GM23338 (cell line): ENCODE measurements around the gene INPP4B. TPM values are rescaled to one million over a fixed set of nuclear protein-coding genes. Genes with fewer than 3 reads are reported as not detected.

Experiments
- ATAC-seq: fragments of 200-7000 bp; cut with Tn5 transposase; 3 replicates; pipeline ENCODE4 v1.9.1; 2020
- DNase-seq: peaks from one replicate; pipeline ENCODE4 v3.0.0-alpha.2; 2015; ENCODE audit warnings: low spot score
- H2AFZ ChIP-seq: fragments of 200-600 bp; sonication (generic); 2 replicates; pipeline ENCODE4 v1.8.0; 2016; ENCODE audit warnings: antibody characterized with exemption, mild to moderate bottlenecking, moderate library complexity
- H3F3A ChIP-seq: fragments of 200-600 bp; sonication (generic); replicated peaks from 2 replicates; pipeline ENCODE4 v1.8.0; 2017; ENCODE audit warnings: antibody characterized with exemption, mixed run types, low read depth
- H3K27ac ChIP-seq: fragments of 200-600 bp; sonication (generic); 2 replicates; pipeline ENCODE4 v1.6.1; 2016; ENCODE audit warnings: low read depth
- H3K27me3 ChIP-seq: fragments of 200-600 bp; sonication (generic); 2 replicates; pipeline ENCODE4 v1.8.0; 2016; ENCODE audit warnings: mild to moderate bottlenecking, mixed run types, moderate library complexity; ENCODE audit not compliant: insufficient read depth
- H3K36me3 ChIP-seq: fragments of 200-600 bp; sonication (generic); 2 replicates; pipeline ENCODE4 v1.8.0; 2016; ENCODE audit warnings: mild to moderate bottlenecking; ENCODE audit not compliant: insufficient read depth
- H3K4me1 ChIP-seq: fragments of 200-600 bp; sonication (generic); 2 replicates; pipeline ENCODE4 v1.8.0; 2016; ENCODE audit warnings: mild to moderate bottlenecking, moderate library complexity; ENCODE audit not compliant: insufficient read depth
- H3K4me2 ChIP-seq: fragments of 200-600 bp; sonication (generic); 2 replicates; pipeline ENCODE4 v1.7.1; 2017; ENCODE audit warnings: mixed run types
- H3K4me3 ChIP-seq: fragments of 200-600 bp; sonication (generic); 2 replicates; pipeline ENCODE4 v1.6.1; 2016; ENCODE audit warnings: mixed run types
- H3K79me2 ChIP-seq: fragments of 200-600 bp; sonication (generic); replicated peaks from 2 replicates; pipeline ENCODE4 v1.8.0; 2017; ENCODE audit warnings: mild to moderate bottlenecking; ENCODE audit not compliant: insufficient read depth
- H3K9me2 ChIP-seq: fragments of 200-600 bp; sonication (generic); 2 replicates; pipeline ENCODE4 v1.8.0; 2017; ENCODE audit not compliant: insufficient read depth
- H4K20me1 ChIP-seq: fragments of 200-600 bp; sonication (generic); replicated peaks from 2 replicates; pipeline ENCODE4 v1.8.0; 2017; ENCODE audit warnings: mild to moderate bottlenecking; ENCODE audit not compliant: insufficient read depth
- H3K27ac Mint-ChIP-seq: 2 replicates; pipeline ENCODE4 v1.8.0; 2020; ENCODE audit warnings: inconsistent platforms, mild to moderate bottlenecking, moderate library complexity, mixed read lengths
- H3K27me3 Mint-ChIP-seq: 3 replicates; pipeline ENCODE4 v1.8.0; 2022; ENCODE audit warnings: low read depth, mild to moderate bottlenecking, moderate library complexity, mixed read lengths, inconsistent platforms; ENCODE audit not compliant: insufficient read depth, poor library complexity
- H3K36me3 Mint-ChIP-seq: 3 replicates; pipeline ENCODE4 v1.8.0; 2021; ENCODE audit warnings: low read depth, mild to moderate bottlenecking, inconsistent platforms, moderate library complexity, mixed read lengths
- H3K4me1 Mint-ChIP-seq: 3 replicates; pipeline ENCODE4 v1.8.0; 2020; ENCODE audit warnings: mild to moderate bottlenecking, inconsistent platforms, mixed read lengths
- H3K4me3 Mint-ChIP-seq: 3 replicates; pipeline ENCODE4 v1.8.0; 2021; ENCODE audit warnings: moderate library complexity, mild to moderate bottlenecking, inconsistent platforms, mixed read lengths
- H3K9me3 Mint-ChIP-seq: 3 replicates; pipeline ENCODE4 v1.8.0; 2020; ENCODE audit warnings: moderate library complexity, mild to moderate bottlenecking, inconsistent platforms, mixed read lengths
- CREB1 ChIP-seq: fragments of 250-450 bp; sonication (Bioruptor Pico); IDR thresholded peaks from 2 replicates; pipeline ENCODE4 v1.5.0; 2020; ENCODE audit warnings: low read depth, mild to moderate bottlenecking, moderate library complexity
- EZH2 ChIP-seq: fragments of 200-600 bp; sonication (generic); IDR thresholded peaks from one replicate; pipeline ENCODE4 v1.8.0; 2017; ENCODE audit warnings: antibody characterized with exemption, mild to moderate bottlenecking, low read depth; ENCODE audit not compliant: unreplicated experiment
- EZH2phosphoT487 ChIP-seq: fragments of 200-600 bp; sonication (generic); IDR thresholded peaks from one replicate; pipeline ENCODE4 v1.8.1; 2018; ENCODE audit warnings: antibody characterized with exemption; ENCODE audit not compliant: unreplicated experiment
- JUNB ChIP-seq: IDR thresholded peaks from one replicate; pipeline ENCODE4 v1.6.1; 2016; ENCODE audit warnings: antibody characterized with exemption; ENCODE audit not compliant: unreplicated experiment
- NANOG ChIP-seq: IDR thresholded peaks from 2 replicates; pipeline ENCODE4 v1.6.1; 2016; ENCODE audit warnings: antibody characterized with exemption, borderline replicate concordance
- POLR2AphosphoS5 ChIP-seq: IDR thresholded peaks from 2 replicates; pipeline ENCODE4 v1.6.1; 2016; ENCODE audit warnings: antibody characterized with exemption, low read depth
- STAT1 ChIP-seq: IDR thresholded peaks from one replicate; pipeline ENCODE4 v1.6.1; 2016; ENCODE audit warnings: antibody characterized with exemption; ENCODE audit not compliant: unreplicated experiment
- ZNF114 ChIP-seq: fragments of 250-450 bp; sonication (Bioruptor Pico); IDR thresholded peaks from 2 replicates; pipeline ENCODE4 v1.5.0; 2020; ENCODE audit warnings: mild to moderate bottlenecking, moderate library complexity
- ZNF331 ChIP-seq: fragments of 250-450 bp; sonication (Bioruptor Pico); IDR thresholded peaks from 2 replicates; pipeline ENCODE4 v1.5.0; 2020; ENCODE audit warnings: low read depth, mild to moderate bottlenecking, moderate library complexity
- polyA plus RNA-seq: library from polyadenylated mRNA; unstranded; fragments of >200 nt; fragmentation: Nextera tagmentation; extraction: Ambion mirVana; gene quantifications from 2 replicates; pipeline ENCODE4 v1.2.1, GENCODE V29; 2016
- total RNA-seq: library from RNA; depleted of rRNA; stranded (reverse); fragments of >200 nt; shearing (Covaris generic); gene quantifications from 2 replicates; pipeline ENCODE4 v1.2.3, GENCODE V29; 2014
- TF ChIP-seq, protein P1 (sequence below): IDR thresholded peaks from 2 replicates; pipeline ENCODE4 v1.6.1; 2016; ENCODE audit warnings: antibody characterized with exemption
- TF ChIP-seq, protein P2 (sequence below): fragments of 250-450 bp; sonication (Bioruptor Pico); IDR thresholded peaks from 2 replicates; pipeline ENCODE4 v1.5.0; 2020; ENCODE audit warnings: mild to moderate bottlenecking, moderate library complexity
- TF ChIP-seq, protein P3 (sequence below), 2 experiments: fragments of 200-600 bp in 1 of 2; sonication (generic) in 1 of 2; conservative IDR thresholded peaks; 2 replicates each; pipeline versions ENCODE4 v1.5.1 to v1.6.1; 2016 to 2017; ENCODE audit warnings: antibody characterized with exemption in 2 of 2, low read depth in 2 of 2, mild to moderate bottlenecking in 2 of 2, moderate library complexity in 1 of 2
- TF ChIP-seq, protein P4 (sequence below): IDR thresholded peaks from one replicate; pipeline ENCODE4 v1.6.1; 2018; ENCODE audit warnings: antibody characterized with exemption; ENCODE audit not compliant: unreplicated experiment

Gene INPP4B
- total and polyA plus RNA-seq, 2 experiments from 2014 or later = 0.11 to 0.14 TPM

DNA sequence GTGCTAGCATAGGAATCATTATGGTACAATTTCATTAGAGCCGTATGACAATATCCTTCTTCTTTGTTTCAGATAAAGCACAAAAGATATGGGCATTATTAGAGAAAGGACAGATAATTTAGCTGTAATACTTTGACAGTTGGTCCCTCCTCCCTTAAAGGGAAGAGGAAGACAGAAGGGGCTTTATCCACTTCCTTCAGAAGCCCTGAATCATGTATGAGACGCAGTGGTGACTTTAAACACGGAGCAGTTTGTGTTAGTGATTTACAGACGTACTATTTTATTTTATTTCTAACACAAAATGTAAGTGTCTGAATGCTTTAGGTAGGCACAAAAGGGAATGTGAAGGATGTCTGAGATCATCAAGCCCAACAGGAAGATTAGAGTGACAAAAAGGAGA lies 742.1 kb downstream of the INPP4B start:
- no peak overlapping the region for H3K27ac Mint-ChIP-seq
- no peak overlapping the region for H3K4me2 ChIP-seq
- no peak for TF ChIP-seq STAT1
- TF ChIP-seq, protein P1, sequence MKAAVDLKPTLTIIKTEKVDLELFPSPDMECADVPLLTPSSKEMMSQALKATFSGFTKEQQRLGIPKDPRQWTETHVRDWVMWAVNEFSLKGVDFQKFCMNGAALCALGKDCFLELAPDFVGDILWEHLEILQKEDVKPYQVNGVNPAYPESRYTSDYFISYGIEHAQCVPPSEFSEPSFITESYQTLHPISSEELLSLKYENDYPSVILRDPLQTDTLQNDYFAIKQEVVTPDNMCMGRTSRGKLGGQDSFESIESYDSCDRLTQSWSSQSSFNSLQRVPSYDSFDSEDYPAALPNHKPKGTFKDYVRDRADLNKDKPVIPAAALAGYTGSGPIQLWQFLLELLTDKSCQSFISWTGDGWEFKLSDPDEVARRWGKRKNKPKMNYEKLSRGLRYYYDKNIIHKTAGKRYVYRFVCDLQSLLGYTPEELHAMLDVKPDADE = no peak
- TF ChIP-seq, protein P2, sequence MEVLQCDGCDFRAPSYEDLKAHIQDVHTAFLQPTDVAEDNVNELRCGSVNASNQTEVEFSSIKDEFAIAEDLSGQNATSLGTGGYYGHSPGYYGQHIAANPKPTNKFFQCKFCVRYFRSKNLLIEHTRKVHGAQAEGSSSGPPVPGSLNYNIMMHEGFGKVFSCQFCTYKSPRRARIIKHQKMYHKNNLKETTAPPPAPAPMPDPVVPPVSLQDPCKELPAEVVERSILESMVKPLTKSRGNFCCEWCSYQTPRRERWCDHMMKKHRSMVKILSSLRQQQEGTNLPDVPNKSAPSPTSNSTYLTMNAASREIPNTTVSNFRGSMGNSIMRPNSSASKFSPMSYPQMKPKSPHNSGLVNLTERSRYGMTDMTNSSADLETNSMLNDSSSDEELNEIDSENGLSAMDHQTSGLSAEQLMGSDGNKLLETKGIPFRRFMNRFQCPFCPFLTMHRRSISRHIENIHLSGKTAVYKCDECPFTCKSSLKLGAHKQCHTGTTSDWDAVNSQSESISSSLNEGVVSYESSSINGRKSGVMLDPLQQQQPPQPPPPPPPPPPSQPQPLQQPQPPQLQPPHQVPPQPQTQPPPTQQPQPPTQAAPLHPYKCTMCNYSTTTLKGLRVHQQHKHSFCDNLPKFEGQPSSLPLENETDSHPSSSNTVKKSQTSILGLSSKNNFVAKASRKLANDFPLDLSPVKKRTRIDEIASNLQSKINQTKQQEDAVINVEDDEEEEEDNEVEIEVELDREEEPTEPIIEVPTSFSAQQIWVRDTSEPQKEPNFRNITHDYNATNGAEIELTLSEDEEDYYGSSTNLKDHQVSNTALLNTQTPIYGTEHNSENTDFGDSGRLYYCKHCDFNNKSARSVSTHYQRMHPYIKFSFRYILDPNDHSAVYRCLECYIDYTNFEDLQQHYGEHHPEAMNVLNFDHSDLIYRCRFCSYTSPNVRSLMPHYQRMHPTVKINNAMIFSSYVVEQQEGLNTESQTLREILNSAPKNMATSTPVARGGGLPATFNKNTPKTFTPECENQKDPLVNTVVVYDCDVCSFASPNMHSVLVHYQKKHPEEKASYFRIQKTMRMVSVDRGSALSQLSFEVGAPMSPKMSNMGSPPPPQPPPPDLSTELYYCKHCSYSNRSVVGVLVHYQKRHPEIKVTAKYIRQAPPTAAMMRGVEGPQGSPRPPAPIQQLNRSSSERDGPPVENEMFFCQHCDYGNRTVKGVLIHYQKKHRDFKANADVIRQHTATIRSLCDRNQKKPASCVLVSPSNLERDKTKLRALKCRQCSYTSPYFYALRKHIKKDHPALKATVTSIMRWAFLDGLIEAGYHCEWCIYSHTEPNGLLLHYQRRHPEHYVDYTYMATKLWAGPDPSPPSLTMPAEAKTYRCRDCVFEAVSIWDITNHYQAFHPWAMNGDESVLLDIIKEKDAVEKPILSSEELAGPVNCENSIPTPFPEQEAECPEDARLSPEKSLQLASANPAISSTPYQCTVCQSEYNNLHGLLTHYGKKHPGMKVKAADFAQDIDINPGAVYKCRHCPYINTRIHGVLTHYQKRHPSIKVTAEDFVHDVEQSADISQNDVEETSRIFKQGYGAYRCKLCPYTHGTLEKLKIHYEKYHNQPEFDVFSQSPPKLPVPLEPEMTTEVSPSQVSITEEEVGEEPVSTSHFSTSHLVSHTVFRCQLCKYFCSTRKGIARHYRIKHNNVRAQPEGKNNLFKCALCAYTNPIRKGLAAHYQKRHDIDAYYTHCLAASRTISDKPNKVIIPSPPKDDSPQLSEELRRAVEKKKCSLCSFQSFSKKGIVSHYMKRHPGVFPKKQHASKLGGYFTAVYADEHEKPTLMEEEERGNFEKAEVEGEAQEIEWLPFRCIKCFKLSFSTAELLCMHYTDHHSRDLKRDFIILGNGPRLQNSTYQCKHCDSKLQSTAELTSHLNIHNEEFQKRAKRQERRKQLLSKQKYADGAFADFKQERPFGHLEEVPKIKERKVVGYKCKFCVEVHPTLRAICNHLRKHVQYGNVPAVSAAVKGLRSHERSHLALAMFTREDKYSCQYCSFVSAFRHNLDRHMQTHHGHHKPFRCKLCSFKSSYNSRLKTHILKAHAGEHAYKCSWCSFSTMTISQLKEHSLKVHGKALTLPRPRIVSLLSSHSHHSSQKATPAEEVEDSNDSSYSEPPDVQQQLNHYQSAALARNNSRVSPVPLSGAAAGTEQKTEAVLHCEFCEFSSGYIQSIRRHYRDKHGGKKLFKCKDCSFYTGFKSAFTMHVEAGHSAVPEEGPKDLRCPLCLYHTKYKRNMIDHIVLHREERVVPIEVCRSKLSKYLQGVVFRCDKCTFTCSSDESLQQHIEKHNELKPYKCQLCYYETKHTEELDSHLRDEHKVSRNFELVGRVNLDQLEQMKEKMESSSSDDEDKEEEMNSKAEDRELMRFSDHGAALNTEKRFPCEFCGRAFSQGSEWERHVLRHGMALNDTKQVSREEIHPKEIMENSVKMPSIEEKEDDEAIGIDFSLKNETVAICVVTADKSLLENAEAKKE (CRISPR knock-in tag) = no peak
- no peak for TF ChIP-seq EZH2phosphoT487
- TF ChIP-seq EZH2 = no peak
- no peak for TF ChIP-seq JUNB
- no peak for TF ChIP-seq NANOG
- TF ChIP-seq, protein P3, sequence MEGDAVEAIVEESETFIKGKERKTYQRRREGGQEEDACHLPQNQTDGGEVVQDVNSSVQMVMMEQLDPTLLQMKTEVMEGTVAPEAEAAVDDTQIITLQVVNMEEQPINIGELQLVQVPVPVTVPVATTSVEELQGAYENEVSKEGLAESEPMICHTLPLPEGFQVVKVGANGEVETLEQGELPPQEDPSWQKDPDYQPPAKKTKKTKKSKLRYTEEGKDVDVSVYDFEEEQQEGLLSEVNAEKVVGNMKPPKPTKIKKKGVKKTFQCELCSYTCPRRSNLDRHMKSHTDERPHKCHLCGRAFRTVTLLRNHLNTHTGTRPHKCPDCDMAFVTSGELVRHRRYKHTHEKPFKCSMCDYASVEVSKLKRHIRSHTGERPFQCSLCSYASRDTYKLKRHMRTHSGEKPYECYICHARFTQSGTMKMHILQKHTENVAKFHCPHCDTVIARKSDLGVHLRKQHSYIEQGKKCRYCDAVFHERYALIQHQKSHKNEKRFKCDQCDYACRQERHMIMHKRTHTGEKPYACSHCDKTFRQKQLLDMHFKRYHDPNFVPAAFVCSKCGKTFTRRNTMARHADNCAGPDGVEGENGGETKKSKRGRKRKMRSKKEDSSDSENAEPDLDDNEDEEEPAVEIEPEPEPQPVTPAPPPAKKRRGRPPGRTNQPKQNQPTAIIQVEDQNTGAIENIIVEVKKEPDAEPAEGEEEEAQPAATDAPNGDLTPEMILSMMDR (conservative IDR thresholded peaks at IDR 0.05; ENCODE audit: low read depth in 2 of 2) = no peak
- TF ChIP-seq, protein P4, sequence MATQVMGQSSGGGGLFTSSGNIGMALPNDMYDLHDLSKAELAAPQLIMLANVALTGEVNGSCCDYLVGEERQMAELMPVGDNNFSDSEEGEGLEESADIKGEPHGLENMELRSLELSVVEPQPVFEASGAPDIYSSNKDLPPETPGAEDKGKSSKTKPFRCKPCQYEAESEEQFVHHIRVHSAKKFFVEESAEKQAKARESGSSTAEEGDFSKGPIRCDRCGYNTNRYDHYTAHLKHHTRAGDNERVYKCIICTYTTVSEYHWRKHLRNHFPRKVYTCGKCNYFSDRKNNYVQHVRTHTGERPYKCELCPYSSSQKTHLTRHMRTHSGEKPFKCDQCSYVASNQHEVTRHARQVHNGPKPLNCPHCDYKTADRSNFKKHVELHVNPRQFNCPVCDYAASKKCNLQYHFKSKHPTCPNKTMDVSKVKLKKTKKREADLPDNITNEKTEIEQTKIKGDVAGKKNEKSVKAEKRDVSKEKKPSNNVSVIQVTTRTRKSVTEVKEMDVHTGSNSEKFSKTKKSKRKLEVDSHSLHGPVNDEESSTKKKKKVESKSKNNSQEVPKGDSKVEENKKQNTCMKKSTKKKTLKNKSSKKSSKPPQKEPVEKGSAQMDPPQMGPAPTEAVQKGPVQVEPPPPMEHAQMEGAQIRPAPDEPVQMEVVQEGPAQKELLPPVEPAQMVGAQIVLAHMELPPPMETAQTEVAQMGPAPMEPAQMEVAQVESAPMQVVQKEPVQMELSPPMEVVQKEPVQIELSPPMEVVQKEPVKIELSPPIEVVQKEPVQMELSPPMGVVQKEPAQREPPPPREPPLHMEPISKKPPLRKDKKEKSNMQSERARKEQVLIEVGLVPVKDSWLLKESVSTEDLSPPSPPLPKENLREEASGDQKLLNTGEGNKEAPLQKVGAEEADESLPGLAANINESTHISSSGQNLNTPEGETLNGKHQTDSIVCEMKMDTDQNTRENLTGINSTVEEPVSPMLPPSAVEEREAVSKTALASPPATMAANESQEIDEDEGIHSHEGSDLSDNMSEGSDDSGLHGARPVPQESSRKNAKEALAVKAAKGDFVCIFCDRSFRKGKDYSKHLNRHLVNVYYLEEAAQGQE = no peak
- no peak for TF ChIP-seq POLR2AphosphoS5
- TF ChIP-seq ZNF114 (CRISPR knock-in tag) = no peak
- TF ChIP-seq ZNF331 (CRISPR knock-in tag) = no peak
- no peak for TF ChIP-seq CREB1 (CRISPR knock-in tag)

More for the DNA sequence above, 742.1 kb downstream of the INPP4B start:
- no peaks in the 10 kb centered on the region for H3F3A ChIP-seq
- no peak overlapping the region for H3K27ac ChIP-seq
- Mint-ChIP-seq H3K4me3 (no peak overlapping the region), H3K4me1 (no peaks in the 10 kb centered on the region), H3K9me3 (no peaks in the 10 kb centered on the region), H3K27me3 (no peaks in the 10 kb centered on the region), H3K36me3 (no peaks in the 10 kb centered on the region)
- no peak overlapping the region for H3K4me3 ChIP-seq
- ATAC-seq (no peak), DNase-seq (no peak)
- no peaks in the 10 kb centered on the region for H3K79me2 ChIP-seq
- H3K4me1 ChIP-seq = no peaks in the 10 kb centered on the region
- H3K9me2 ChIP-seq = no peaks in the 10 kb centered on the region
- H4K20me1 ChIP-seq = no peaks in the 10 kb centered on the region
- H3K36me3 ChIP-seq = no peaks in the 10 kb centered on the region
- H3K27me3 ChIP-seq = no peaks in the 10 kb centered on the region
- peak overlapping the region; percentile 35; the same call in 1 of the 2 replicates for H2AFZ ChIP-seq
